ENCODE results near the gene PYCARD.
"Not testable (repeated sequence)": the region's sequence is repeated elsewhere in the genome, so short reads cannot be mapped to it uniquely, and the experiment has no call there.

Gene PYCARD

DNA sequence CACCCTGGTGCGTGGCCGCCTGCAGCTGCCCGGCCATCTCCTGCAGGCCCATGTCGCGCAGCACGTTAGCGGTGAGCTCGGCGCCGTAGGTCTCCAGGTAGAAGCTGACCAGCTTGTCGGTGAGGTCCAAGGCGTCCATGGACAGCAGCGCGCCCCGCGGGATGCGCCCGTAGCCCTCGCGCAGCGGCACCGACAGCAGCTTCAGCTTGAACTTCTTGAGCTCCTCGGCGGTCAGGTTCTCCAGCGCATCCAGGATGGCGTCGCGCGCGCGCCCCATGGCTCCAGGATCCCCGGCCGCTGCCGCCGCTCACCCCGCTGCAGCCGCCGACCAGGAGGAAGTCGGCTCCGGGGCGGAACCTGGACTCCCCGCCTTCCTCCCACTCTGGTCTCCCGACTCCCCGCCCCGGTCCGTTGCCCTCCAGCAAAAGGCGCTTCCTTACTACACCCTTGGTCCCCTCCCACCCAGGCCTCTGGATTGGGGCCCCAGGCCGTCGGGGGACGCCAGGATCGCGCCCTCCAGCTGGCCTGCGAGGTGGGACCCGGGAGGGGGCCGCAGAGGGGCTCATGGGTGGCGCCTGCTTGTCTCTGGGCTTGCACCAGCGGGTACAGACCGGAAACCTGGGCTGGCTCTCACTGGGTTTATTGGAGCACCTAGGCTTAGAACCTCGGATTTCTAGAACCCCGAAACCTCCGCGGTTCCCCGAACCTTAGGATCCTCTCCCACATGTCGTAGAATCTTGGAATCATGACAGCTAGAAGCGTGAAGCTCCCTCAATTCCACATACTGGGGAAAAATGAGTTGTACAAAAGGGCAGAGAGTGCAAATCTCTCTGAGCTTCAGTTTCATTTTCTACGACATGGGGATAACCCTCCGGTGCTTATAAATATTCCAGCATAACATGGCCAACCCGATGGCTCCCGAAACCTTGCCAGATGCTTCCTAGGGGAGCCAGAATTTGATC is at the start of gene PYCARD:
Gene PYCARD, minus strand, starts transcription at position 347 of the 962 bp plus-strand sequence. Its CDS starts 70 bp downstream, at position 277.
- no peak for DNase-seq (ENCODE audit: low read depth, low spot score)
- peak within 1 kb of the TSS; percentile 59 for H3K27ac ChIP-seq

DNA sequence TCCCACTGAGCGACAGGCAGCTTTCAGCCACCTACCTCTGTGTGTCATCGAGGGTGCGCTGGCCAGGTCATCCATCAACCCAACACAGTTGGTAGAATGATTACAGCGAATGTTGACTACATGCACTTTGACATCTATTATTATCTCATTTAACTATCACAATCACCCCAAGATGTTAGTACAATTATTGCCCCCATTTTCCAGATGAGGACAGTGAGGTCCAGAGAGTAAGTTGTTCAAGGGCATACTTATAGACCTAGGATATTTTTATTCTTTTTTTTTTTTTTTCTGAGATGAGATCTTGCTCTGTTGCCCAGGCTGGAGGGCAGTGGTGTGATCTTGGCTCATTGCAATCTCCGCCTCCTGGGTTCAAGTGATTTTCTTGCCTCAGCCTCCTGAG is 48.9 kb upstream of the PYCARD start:
- no peak for DNase-seq (ENCODE audit: low read depth, low spot score)
- no peak overlapping the region for H3K27ac ChIP-seq

DNA sequence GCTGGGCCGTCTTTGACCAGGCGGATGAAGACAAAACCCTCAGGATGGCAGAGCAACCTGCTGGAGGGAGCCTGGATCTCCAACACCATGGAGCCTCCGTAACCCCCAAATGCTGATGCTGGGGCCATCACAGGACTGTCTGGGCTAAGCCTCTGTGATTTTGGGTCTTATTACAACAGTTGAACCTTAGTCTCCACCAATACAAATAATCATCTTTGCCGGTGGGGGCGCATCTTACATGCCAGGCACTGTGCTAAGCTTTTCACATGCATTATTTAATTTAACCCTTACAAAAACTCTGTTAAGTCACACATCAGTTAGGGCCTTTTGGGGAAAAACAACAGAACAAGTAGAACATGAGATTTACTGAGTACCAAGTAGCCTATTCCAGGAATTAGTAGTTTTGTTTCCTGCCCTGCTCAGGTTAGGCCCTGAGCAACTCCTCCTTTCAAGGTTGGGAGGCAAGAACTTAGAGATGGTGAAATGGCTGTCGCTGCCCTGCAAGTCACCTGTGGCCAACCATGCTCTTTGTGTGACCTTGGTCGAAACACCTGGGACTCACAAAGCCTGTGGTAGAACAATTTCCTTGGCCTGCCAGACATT is 48.3 kb upstream of the PYCARD start:
- H3K27ac ChIP-seq, result no peak overlapping the region
- no peak for DNase-seq (ENCODE audit: low read depth, low spot score)

DNA sequence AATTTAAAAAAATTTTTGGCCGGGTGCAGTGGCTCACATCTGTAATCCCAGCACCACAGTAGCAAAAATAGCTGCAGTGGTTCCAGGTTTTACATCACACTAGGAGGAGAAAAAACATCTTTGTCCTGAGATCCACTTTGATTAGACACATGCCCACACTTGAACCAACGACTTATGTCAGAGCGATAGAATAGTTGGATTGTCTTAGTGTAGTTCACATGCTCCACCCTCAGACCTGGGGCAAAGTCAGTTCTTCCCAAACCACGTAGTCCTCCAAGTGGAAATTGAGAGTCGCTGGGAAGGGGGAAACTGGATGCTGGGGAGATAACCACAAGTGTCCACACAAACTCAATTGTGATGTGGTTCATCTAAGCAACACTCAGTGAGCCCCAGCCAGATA is 45.8 kb upstream of the PYCARD start:
- H3K27ac ChIP-seq, result no peak overlapping the region
- DNase-seq (ENCODE audit: low read depth, low spot score), result peak; percentile 36

DNA sequence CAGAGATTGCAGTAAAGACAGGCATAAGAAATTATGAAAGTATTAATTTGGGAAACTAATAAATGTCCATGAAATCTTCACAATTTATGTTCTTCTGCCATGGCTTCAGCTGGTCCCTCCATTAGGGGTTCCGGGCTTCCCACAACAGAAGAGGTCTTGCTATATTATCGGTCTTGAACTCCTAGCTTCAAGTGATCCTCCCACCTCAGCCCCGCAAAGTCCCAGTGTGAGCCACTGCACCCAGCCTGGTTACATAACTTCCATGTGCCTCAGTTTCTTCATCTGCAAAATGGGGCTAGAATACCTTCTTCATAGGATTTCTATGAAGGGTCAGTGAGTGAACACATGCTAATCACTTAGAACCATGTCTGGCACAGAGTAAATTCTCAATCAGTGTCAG is 43.7 kb upstream of the PYCARD start:
- no peak overlapping the region for H3K27ac ChIP-seq
- no peak for DNase-seq (ENCODE audit: low read depth, low spot score)

DNA sequence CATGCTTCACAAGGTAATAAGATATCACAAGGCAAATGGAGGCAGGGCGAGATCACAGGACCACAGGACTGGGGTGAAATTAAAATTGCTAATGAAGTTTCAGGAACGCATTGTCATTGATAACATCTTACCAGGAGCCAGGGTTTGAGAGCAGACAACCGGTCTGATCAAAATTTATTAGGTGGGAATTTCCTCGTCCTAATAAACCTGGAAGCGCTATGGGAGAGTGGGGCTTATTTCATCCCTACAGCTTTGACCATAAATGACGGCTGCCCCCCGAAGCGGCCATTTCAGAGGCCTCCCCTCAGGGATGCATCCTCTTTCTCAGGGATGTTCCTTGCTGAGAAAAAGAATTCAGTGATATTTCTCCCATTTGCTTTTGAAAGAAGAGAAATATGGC is 43.0 kb upstream of the PYCARD start:
- H3K27ac ChIP-seq; DNase-seq (ENCODE audit: low read depth, low spot score): not testable (repeated sequence)

DNA sequence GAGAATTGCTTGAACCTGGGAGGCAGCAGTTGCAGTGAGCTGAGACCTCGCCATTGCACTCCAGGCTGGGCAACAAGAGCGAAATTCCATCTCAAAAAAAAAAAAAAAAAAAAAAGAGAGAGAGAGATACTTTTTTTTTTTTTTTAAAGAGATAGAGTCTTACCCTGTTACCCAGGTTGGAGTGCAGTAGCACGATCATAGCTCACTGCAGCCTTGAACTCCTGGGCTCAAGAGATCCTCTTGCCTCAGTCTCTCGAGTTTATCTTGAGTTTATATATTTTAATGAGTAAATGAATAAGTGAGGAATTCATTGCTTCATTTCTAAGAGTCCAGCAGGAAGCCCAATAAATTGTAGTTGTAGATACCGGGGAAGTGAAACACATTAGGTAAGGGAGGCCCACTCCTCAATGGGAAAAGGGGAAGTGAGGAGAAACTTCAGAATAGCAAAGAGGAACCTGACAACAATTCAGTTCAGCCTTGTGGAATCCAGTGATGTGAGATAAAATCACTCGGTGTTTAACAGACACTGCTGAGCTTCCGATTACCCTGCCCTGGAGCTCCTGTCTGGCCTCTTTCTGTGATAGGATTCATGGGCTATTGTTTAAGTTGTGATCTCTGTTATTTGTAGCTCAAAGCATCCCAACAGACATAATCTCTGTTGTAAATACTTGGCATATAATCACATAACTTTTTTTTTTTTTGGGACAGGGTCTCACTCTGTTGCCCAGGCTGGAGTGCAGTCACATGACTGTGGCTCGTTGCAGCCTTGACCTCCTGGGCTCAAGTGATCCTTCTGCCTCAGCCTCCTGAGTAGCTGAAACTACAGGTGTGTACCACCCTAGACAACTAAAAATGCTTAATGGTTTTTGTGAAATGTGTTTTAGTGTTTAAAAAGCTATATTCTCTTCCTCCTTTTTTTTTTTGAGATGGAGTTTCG is 41.4 kb upstream of the PYCARD start:
- H3K27ac ChIP-seq, result no peak overlapping the region
- no peak for DNase-seq (ENCODE audit: low read depth, low spot score)

DNA sequence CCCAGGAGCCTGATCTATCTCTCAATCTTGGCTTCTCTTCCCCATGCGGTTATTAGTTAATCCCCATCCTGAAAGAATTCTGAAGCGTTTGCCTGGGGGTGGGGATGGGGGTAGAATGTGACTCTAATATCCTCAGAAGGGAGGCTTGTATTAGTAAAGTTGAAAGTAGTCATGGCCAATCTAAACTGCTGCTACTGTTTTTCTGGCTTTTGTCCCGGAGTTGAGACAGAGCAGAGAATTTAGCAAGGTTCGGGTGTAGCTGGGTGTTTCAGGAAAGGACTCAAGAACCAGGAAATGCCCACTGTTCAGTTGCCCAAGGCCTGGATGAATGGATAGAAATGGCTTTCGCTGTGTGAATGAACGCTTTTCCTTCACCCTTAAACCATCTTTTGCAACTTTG is 39.6 kb upstream of the PYCARD start:
- no peak overlapping the region for H3K27ac ChIP-seq
- peak; percentile 16 for DNase-seq (ENCODE audit: low read depth, low spot score)

DNA sequence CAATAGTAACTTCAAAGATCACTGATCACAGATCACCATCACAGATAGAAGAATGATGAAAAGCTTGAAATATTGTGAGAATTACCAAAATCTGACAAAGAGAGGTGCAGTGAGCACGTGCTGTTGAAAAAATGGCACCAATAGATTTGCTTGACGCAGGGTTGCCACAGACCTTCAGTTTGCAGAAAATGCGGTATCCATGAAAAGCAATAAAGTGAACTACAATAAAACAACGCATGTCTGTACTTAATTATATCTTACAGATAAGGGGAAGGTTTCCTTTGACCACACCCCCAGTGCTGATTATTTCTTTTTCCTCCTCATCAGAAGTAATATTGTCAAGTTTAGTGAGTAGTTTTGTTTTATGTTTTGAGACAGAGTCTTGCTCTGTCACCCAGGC is 35.5 kb upstream of the PYCARD start:
- DNase-seq (ENCODE audit: low read depth, low spot score), result no peak
- H3K27ac ChIP-seq, result no peak overlapping the region

DNA sequence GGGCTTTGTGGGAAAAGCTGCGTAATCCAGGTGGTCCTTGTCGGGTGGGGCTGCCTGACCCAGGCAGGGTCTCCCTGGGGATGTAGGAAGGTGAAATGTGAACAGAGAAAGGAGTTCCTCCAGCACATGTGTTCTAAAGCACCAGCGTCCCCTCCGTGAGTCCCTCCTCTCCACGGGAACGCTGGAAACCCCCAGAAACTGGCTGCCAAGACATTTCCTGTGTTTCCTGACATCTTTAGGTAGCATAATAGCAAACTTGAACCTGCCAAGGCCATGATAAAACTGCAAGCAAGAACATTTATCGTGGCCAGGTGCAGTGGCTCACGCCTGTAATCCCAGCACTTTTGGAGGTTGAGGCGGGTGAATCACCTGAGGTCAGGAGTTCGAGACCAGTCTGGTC is 26.9 kb upstream of the PYCARD start:
- DNase-seq (ENCODE audit: low read depth, low spot score), result no peak

DNA sequence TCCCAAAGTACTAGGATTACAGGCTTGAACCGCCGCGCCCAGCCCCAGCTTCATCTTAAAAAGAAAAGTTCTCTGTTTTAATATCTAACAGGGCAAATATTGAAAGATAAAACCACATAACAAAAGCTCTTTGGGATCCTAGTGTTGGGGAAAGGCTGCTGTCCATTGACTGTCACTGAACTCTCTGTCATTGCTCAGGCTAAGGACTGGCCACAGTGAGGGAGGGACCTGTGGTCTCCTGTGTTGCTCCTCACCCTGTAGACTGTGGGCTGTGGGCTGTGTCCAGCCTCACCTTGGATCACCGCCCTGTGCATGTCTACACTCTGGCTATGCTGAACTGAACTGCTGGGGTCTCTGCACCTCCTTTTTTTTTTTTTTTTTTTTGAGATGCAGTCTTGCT is 25.6 kb upstream of the PYCARD start:
- DNase-seq (ENCODE audit: low read depth, low spot score), result no peak
- H3K27ac ChIP-seq, result no peak overlapping the region

More for the DNA sequence above, 26.9 kb upstream of the PYCARD start:
- no peak overlapping the region for H3K27ac ChIP-seq

DNA sequence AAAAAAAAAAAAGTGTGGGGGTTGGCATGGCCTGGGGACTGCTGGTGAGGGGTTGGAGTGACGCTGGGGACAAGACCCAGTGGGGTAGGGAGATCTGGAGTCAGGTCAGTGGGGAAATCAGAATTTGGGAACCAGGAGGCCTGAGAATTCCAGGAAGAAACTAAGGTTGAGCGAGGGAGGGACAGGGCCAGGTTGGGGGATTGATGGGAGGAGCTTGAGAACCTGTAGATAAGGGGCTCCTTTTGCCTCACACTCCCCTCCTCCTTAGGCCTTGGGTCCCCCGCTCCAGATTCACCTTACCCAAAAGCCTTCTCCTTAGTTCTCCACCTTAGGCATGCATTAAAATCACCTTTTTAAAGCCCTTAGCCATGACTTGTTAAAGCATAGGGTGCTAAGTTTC is 22.6 kb upstream of the PYCARD start:
- DNase-seq (ENCODE audit: low read depth, low spot score), result no peak
- no peak overlapping the region for H3K27ac ChIP-seq

DNA sequence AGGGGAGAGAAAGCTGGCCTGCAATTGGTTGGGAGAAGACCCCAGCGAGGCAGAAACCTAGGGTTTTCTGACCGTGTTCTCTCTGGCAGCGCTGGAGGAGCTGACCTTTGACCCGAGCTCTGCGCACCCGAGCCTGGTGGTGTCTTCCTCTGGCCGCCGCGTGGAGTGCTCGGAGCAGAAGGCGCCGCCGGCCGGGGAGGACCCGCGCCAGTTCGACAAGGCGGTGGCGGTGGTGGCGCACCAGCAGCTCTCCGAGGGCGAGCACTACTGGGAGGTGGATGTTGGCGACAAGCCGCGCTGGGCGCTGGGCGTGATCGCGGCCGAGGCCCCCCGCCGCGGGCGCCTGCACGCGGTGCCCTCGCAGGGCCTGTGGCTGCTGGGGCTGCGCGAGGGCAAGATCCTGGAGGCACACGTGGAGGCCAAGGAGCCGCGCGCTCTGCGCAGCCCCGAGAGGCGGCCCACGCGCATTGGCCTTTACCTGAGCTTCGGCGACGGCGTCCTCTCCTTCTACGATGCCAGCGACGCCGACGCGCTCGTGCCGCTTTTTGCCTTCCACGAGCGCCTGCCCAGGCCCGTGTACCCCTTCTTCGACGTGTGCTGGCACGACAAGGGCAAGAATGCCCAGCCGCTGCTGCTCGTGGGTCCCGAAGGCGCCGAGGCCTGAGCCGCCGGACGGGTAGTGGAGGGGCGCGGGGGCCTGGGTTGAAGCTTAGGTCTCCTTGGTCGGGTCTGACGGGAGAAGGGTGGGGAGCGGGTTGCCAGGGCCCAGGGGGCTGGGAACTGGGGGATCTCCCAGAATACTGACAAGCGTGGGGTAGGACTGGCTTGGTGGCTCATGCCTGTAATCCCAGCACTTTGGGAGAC is 21.8 kb upstream of the PYCARD start:
- H3K27ac ChIP-seq, result no peak overlapping the region
- DNase-seq (ENCODE audit: low read depth, low spot score), result no peak

DNA sequence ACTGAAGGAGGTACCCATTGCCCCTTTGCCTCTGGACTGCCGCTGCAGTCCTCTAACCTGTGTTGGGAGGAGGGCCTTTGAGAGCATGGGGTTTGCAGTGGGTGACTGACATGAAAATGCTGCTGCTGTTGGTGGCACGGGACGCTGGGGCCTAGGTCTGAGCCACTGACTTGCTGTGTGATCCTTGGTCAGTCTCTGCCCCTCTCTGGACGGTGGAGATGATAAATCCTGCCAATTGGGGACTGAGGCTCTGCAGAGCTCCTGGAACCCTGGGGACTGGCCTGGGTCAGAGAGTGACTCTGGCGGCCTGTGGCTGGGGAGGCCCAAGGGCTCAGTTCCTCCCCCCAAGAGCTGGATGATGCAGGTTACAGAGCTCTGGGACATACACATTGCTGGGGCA is 20.5 kb upstream of the PYCARD start:
- no peak for DNase-seq (ENCODE audit: low read depth, low spot score)
- no peak overlapping the region for H3K27ac ChIP-seq

DNA sequence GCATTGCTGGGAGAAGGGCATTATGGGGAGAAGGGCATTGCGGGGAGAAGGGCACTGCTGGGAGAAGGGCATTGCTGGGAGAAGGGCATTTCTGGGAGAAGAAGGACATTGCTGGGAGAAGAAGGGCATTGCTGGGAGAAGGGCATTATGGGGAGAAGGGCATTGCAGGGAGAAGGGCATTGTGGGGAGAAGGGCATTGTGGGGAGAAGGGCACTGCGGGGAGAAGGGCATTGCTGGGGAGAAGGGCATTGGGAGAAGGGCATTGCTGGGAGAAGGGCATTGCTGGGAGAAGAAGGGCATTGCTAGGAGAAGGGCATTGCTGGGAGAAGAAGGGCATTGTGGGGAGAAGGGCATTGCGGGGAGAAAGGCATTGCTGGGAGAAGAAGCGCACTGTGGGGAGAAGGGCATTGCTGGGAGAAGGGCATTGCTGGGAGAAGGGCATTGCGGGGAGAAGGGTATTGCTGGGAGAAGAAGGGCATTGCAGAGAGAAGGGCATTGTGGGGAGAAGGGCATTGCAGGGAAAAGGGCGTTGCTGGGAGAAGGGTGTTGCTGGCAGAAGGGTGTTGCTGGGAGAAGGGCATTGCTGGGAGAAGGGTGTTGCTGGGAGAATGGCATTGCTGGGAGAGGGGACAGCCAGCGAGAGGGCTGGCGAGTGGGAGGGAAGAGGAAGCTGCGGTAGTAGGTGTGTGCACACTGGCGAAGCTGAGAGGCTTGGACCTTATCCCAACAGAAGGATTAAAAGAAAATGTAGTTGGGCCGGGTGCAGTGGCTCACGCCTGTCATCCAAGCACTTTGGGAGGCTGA is 19.0 kb upstream of the PYCARD start:
- no peak overlapping the region for H3K27ac ChIP-seq
- no peak for DNase-seq (ENCODE audit: low read depth, low spot score)

DNA sequence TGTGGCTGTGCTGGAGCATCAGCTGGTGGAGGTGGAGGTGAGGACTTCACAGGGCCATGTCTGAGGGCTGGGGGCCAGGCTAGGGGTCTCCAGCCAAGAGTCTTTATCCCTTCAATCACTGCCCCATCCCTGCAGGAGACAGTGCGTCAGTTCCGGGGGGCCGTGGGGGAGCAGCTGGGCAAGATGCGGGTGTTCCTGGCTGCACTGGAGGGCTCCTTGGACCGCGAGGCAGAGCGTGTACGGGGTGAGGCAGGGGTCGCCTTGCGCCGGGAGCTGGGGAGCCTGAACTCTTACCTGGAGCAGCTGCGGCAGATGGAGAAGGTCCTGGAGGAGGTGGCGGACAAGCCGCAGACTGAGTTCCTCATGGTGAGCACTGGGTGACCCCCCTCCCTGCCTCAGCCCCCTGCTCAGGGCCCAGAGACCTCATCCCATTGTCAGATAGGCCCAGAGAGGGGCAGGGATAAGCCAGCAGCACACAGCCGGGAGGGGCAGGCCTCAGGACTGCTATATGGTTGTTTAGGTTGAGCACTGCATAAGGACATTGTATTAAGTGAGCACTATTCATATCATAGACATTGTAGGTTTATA is 16.7 kb upstream of the PYCARD start:
- no peak for DNase-seq (ENCODE audit: low read depth, low spot score)

DNA sequence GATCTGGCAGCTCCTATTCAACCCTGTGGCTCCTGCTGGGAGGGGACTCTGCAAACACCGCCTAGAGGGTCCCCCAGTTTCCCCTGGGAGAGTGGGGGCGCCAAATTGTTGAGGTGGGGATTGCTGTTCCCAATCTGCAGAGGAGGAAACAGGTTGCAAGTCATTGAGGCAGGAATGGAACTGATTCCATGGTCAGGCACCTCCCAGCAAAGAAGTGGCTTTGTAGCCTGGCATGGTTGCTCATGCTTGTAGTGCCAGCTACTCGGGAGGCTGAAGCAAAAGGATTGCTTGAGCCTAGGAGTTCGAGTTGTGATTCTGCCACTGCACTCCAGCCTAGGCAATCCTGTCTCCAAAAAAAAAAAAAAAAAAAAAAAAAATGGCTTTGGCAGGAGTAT is 14.6 kb upstream of the PYCARD start:
- no peak for DNase-seq (ENCODE audit: low read depth, low spot score)
- H3K27ac ChIP-seq, result no peak overlapping the region

More for the DNA sequence above, 16.7 kb upstream of the PYCARD start:
- H3K27ac ChIP-seq, result no peak overlapping the region

DNA sequence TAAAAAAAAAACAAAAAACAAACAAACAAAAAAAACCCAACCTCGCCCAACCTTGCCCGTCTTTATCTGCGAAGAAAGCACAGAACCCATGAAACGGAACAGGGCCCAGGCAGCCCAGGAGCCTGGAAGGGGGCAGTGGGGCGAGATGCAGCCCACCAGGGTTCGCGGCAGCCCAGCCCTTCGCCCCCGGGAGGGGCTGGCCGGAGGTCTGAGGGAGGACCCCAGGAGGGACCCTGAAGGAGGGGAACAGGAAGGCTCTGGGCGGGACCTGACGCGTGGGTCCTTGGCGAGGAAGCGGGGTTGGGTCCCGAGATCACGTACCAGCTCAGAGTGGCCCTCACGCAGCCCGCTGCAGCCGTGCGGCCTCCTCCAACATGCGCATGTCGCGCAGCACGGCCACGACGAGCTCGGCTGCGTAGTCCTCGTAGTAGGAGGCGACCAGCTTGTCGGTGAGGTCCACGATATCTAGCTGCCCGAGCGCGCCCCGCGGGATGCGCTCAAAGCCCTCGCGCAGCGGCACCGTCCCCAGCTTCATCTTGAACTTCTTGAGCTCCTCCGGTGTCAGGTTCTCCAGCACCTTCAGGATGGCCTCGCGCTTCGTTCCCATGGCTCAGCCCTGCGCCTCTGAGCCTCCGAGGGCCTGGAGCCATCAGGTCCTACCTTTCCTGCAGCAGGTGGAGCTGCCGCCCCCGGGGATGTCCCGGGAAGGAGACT is 14.0 kb upstream of the PYCARD start, which contains the start of gene PYDC1:
Gene PYDC1, minus strand, starts transcription at position 714 of the 714 bp plus-strand sequence. Its CDS starts 107 bp downstream, at position 607.
- no peak for DNase-seq (ENCODE audit: low read depth, low spot score)
- no peak within 1 kb of the TSS for H3K27ac ChIP-seq

Data from epithelial cell of prostate (primary cell).